Measurements from ENCODE around the gene TAPBPL. TPM values are rescaled to one million over a fixed set of nuclear protein-coding genes. Genes with fewer than 3 reads are reported as not detected.

TAPBPL gene
- total RNA-seq (2012; rRNA removed) (3.4 and 3.6 TPM in 2 replicates), polyA plus RNA-seq (2012; rRNA removed) (10.4 and 12.1 TPM in 2 replicates), Bru-seq, nascent RNA (percentile 40 among the genes with signal in this experiment), BruChase-seq, experiment 1, labeled RNA remaining after a 6-hour chase (percentile 49 among the genes with signal in this experiment), BruChase-seq, experiment 2, labeled RNA remaining after a 2-hour chase (percentile 39 among the genes with signal in this experiment)
- polyA plus RNA-seq (2012; cell fraction: cytosol; rRNA removed), result 8.1 and 14.4 TPM in 2 replicates
- 8.3 and 12.8 TPM in 2 replicates for polyA plus RNA-seq (2012; cell fraction: nucleus; rRNA removed; ENCODE audit: low replicate concordance)
- long read RNA-seq, transcript TAPBPL-201 (7 exons, 1,741 nt), result major isoform, 12 of 13 reads
- long read RNA-seq, partial matches to known transcripts, result 0 of 13 reads
- long read RNA-seq, other reads (novel, unspliced or antisense), result 1 of 13 reads

GRCh38 chr12:6451348-6452244 lies at the start of gene TAPBPL:
Gene TAPBPL, plus strand, starts transcription at chr12:6452042. Its CDS starts 207 bp downstream, at chr12:6452249.
- peak within 1 kb of the TSS; percentile 99 for H4K91ac ChIP-seq (ENCODE audit: insufficient read depth, low read depth, low read length)
- H3K27me3 ChIP-seq (ENCODE audit: control insufficient read depth, insufficient read depth, low read length), result no peaks in the 10 kb centered on the region
- H4K8ac ChIP-seq (ENCODE audit: low read depth in 2 of 2, low read length in 2 of 2), result peak within 1 kb of the TSS; percentile 94 to 100
- peaks cover 16 to 37% of the 10 kb centered on the region in 2 experiments for H3K79me1 ChIP-seq (ENCODE audit: low read depth in 1 of 2, low read length in 2 of 2)
- peak within 1 kb of the TSS; percentile 95 for H2AFZ ChIP-seq (replicated peaks; ENCODE audit: low read length, poor library complexity)
- peak within 1 kb of the TSS; percentile 57 for H3K4me3 ChIP-seq (ENCODE audit: insufficient read depth, low read depth, low read length)
- H3K9me3 ChIP-seq (ENCODE audit: control insufficient read depth, insufficient read depth, low read length), result no peaks in the 10 kb centered on the region
- 0% methylated on average over 6 of the region's 27 CpGs; no CpG with 5 or more reads in 1 of the 2 experiments for WGBS, 2 experiments (ENCODE audit: extremely low coverage in 2 of 2, insufficient read length in 1 of 2)
- BruUV-seq (replicated peaks), result no TSS peak
- intact Hi-C loops (cut with micrococcal nuclease), result no loop called here
- H2BK5ac ChIP-seq (ENCODE audit: low read depth, low read length, poor library complexity, severe bottlenecking), result peak within 1 kb of the TSS; percentile 96
- peak within 1 kb of the TSS; percentile 95 for H3K18ac ChIP-seq (ENCODE audit: low read depth, low read length)
- TF ChIP-seq POLR2A (IDR thresholded peaks at IDR 0.05; ENCODE audit: low read depth, low read length), result peak; percentile 38; the same call in 1 of the 2 replicates
- TF ChIP-seq BHLHE40 (IDR thresholded peaks at IDR 0.05; ENCODE audit: low read depth, low read length), result peak; percentile 29; the same call in 1 of the 2 replicates
- TF ChIP-seq ELK1 (IDR thresholded peaks at IDR 0.05; ENCODE audit: borderline replicate concordance, low read depth, low read length), result no peak
- peak; percentile 81 for TF ChIP-seq USF2 (IDR thresholded peaks at IDR 0.05; ENCODE audit: low read depth, low read length)
- 0 out of 2 replicates have a peak, but pooled peaks have one; percentile 63 for TF ChIP-seq CHD1 (IDR thresholded peaks at IDR 0.05; ENCODE audit: low read depth, low read length)
- no peak; the same call in 1 of the 2 replicates for TF ChIP-seq MAZ (IDR thresholded peaks at IDR 0.05; ENCODE audit: borderline replicate concordance, low read depth, low read length)
- TF ChIP-seq MXI1 (IDR thresholded peaks at IDR 0.05; ENCODE audit: borderline replicate concordance, low read depth, low read length), result peak; percentile 85; the same call in 1 of the 2 replicates
- peak; percentile 75 for DNase-seq
- peak within 1 kb of the TSS; percentile 99 for H3K23ac ChIP-seq (ENCODE audit: low read depth, low read length)
- dilution Hi-C loops (cut with HindIII; ENCODE audit: low sequenced_read_pairs, unreplicated experiment), result no loop called here
- H3K56ac ChIP-seq (ENCODE audit: extremely low read depth, insufficient read depth, low read length), result peak within 1 kb of the TSS; percentile 96
- peak within 1 kb of the TSS; percentile 87 for H3K4me2 ChIP-seq (ENCODE audit: low read depth, low read length)
- no peaks in the 10 kb centered on the region; the same call in 1 of the 2 replicates for H3K36me3 ChIP-seq (ENCODE audit: control insufficient read depth, insufficient read depth, low read length)
- peak within 1 kb of the TSS; percentile 98 for H3K27ac ChIP-seq (ENCODE audit: insufficient read depth, low read length)
- peak within 1 kb of the TSS; percentile 94 for H3K9ac ChIP-seq (ENCODE audit: low read depth, low read length)
- H2AK5ac ChIP-seq (ENCODE audit: low read depth, low read length), result peak within 1 kb of the TSS; percentile 99
- peak within 1 kb of the TSS; percentile 64; the same call in 2 of the 3 replicates for H2BK15ac ChIP-seq (ENCODE audit: low read depth, low read length)
- ChIA-PET CTCF (interaction anchor here (1.3 kb wide), 1 partner anchor 13 kb away, joined by 6 read pairs; no protein-coding TSS in a partner anchor), POLR2A (ENCODE audit: unreplicated experiment) (no interaction called here)
- ATAC-seq (ENCODE audit: low read depth), result peak; percentile 88
- H3K4me1 ChIP-seq (ENCODE audit: control insufficient read depth, insufficient read depth, low read length), result peaks cover 16% of the 10 kb centered on the region
- H4K5ac ChIP-seq (ENCODE audit: low read depth, low read length), result peak within 1 kb of the TSS; percentile 99
- in situ Hi-C loops (cut with MboI; ENCODE audit: low sequenced_read_pairs), result loop anchor here (25.0 kb wide), 1 partner anchor 264 kb away; no protein-coding TSS in a partner anchor
- H3K9me1 ChIP-seq (ENCODE audit: insufficient read depth, low read length), result peaks cover 20% of the 10 kb centered on the region; the same call in 1 of the 2 replicates
- H2AK9ac ChIP-seq (replicated peaks; ENCODE audit: low read depth, low read length, poor library complexity), result peak within 1 kb of the TSS; percentile 98
- no peaks in the 10 kb centered on the region for H4K20me1 ChIP-seq (ENCODE audit: insufficient read depth, low read length)
- H2BK20ac ChIP-seq (ENCODE audit: low read depth, low read length), result peak within 1 kb of the TSS; percentile 77
- H3K4ac ChIP-seq (ENCODE audit: low read depth, low read length), result peak within 1 kb of the TSS; percentile 100
- peak within 1 kb of the TSS; percentile 95 for H2BK120ac ChIP-seq (ENCODE audit: low read depth, low read length)
- peak within 1 kb of the TSS; percentile 99 for H3K14ac ChIP-seq (replicated peaks; ENCODE audit: low read depth, low read length)
